Vagina (tissue), 2 donors: ENCODE data around the gene ACOX3. TPM values are rescaled to one million over a fixed set of nuclear protein-coding genes. Genes with fewer than 3 reads are reported as not detected.

Experiments used
- DNase-seq, 2 donors: peaks; one replicate each; pipeline ENCODE4 v3.0.0-alpha.2; 2017; ENCODE audit errors: extremely low spot score in 2 of 2
- H3K27ac ChIP-seq: fragments of 200-600 bp; sonication (generic); one replicate; pipeline ENCODE4 v1.5.1; 2019
- H3K27me3 ChIP-seq: fragments of 200-600 bp; sonication (generic); one replicate; pipeline ENCODE4 v1.5.1; 2019
- H3K36me3 ChIP-seq, 2 donors: fragments of 200-600 bp; sonication (generic); one replicate each; pipeline ENCODE4 v1.5.1; 2017 to 2019
- H3K4me1 ChIP-seq: fragments of 200-600 bp; sonication (generic); one replicate; pipeline ENCODE4 v1.5.1; 2019
- H3K4me3 ChIP-seq, 2 donors: fragments of 200-600 bp; sonication (generic); 1 replicate in 1 of 2; 2 replicates in 1 of 2; pipeline ENCODE4 v1.5.1; 2016 to 2019
- H3K9me3 ChIP-seq: fragments of 200-600 bp; sonication (generic); one replicate; pipeline ENCODE4 v1.5.1; 2019
- CTCF ChIP-seq, 3 experiments: fragments of 450-650 bp in 2 of 3; fragments of 200-600 bp in 1 of 3; sonication (generic) in 1 of 3; IDR thresholded peaks; one replicate each; pipeline ENCODE4 v1.5.1; 2017 to 2019; ENCODE audit warnings: antibody characterized with exemption in 3 of 3, mild to moderate bottlenecking in 2 of 3, moderate library complexity in 2 of 3
- POLR2A ChIP-seq, 2 donors: fragments of 450-650 bp; IDR thresholded peaks; one replicate each; pipeline ENCODE4 v1.6.1; 2017; ENCODE audit warnings: antibody characterized with exemption in 2 of 2, mild to moderate bottlenecking in 2 of 2, moderate library complexity in 2 of 2
- POLR2AphosphoS5 ChIP-seq, 2 donors: sonication (generic); formaldehyde crosslinking; IDR thresholded peaks; one replicate each; pipeline ENCODE4 v1.9.0; 2017; ENCODE audit warnings: antibody characterized with exemption in 2 of 2, mild to moderate bottlenecking in 2 of 2, low read depth in 1 of 2; ENCODE audit not compliant: insufficient read depth in 1 of 2
- intact Hi-C: fragments of 100-400 bp; cut with DNase I; formaldehyde crosslinking; loops from one replicate; pipeline ENCODE4 v1.15.1; 2023
- total RNA-seq: library from RNA; depleted of rRNA; stranded (reverse); fragments of >200 nt; gene quantifications from one replicate; pipeline ENCODE4 v1.2.3, GENCODE V29; 2016

Gene ACOX3
- total RNA-seq, 1 donor from 2014 or later: 46.9 TPM

- TF ChIP-seq CTCF (IDR thresholded peaks at IDR 0.05) (no peak), POLR2AphosphoS5 (IDR thresholded peaks at IDR 0.05; ENCODE audit: insufficient read depth in 1 of 2, low read depth in 1 of 2) (no peak), POLR2A (IDR thresholded peaks at IDR 0.05) (no peak)
- DNase-seq: peak; percentile 22 to 61
These were observed 104.0 kb downstream of the ACOX3 start for GRCh38 chr4:8336412-8337075.

DNA sequence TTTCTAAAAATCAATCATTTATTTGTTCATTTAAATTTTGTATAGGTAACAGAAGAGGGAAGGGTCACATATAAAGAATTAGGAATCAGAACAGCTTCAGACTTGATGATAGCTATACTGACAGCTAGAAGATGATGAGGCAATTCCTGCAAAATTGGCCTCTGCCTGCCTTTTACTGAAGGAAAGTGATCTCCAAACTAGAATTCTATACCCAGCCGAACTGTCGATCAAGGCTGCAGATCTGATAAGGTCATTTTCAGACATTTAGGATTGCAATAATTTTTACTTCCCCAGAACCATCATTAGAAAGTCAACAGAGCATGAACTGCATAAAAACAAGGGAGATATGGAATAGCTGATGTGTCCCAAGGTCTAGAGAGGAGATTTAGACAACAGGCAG, 104.7 kb downstream of the ACOX3 start:
- H3K36me3 ChIP-seq: no peaks in the 10 kb centered on the region
- H3K4me1 ChIP-seq: no peaks in the 10 kb centered on the region
- intact Hi-C loops: no loop called here
- H3K27ac ChIP-seq: no peak overlapping the region
- DNase-seq: no peak
- TF ChIP-seq POLR2AphosphoS5 (IDR thresholded peaks at IDR 0.05; ENCODE audit: insufficient read depth in 1 of 2, low read depth in 1 of 2) (no peak), POLR2A (IDR thresholded peaks at IDR 0.05) (no peak), CTCF (IDR thresholded peaks at IDR 0.05) (no peak)
- H3K27me3 ChIP-seq: no peaks in the 10 kb centered on the region
- H3K4me3 ChIP-seq: no peak overlapping the region
- no peaks in the 10 kb centered on the region for H3K9me3 ChIP-seq

More at GRCh38 chr4:8336412-8337075, 104.0 kb downstream of the ACOX3 start:
- Histone ChIP-seq H3K36me3 (no peaks in the 10 kb centered on the region), H3K27me3 (no peaks in the 10 kb centered on the region), H3K4me1 (peaks cover 3% of the 10 kb centered on the region), H3K4me3 (no peak overlapping the region), H3K27ac (no peak overlapping the region), H3K9me3 (no peaks in the 10 kb centered on the region)
- intact Hi-C loops: no loop called here

- no peaks in the 10 kb centered on the region for H3K4me1 ChIP-seq
- TF ChIP-seq CTCF (IDR thresholded peaks at IDR 0.05) (no peak), POLR2AphosphoS5 (IDR thresholded peaks at IDR 0.05; ENCODE audit: insufficient read depth in 1 of 2, low read depth in 1 of 2) (no peak), POLR2A (IDR thresholded peaks at IDR 0.05) (no peak)
- no peaks in the 10 kb centered on the region for H3K27me3 ChIP-seq
- H3K36me3 ChIP-seq: no peaks in the 10 kb centered on the region
- DNase-seq: no peak
- H3K27ac ChIP-seq: no peak overlapping the region
- intact Hi-C loops: no loop called here
- no peak overlapping the region for H3K4me3 ChIP-seq
- no peaks in the 10 kb centered on the region for H3K9me3 ChIP-seq
These were observed 105.6 kb downstream of the ACOX3 start for GRCh38 chr4:8334786-8335460.

DNA sequence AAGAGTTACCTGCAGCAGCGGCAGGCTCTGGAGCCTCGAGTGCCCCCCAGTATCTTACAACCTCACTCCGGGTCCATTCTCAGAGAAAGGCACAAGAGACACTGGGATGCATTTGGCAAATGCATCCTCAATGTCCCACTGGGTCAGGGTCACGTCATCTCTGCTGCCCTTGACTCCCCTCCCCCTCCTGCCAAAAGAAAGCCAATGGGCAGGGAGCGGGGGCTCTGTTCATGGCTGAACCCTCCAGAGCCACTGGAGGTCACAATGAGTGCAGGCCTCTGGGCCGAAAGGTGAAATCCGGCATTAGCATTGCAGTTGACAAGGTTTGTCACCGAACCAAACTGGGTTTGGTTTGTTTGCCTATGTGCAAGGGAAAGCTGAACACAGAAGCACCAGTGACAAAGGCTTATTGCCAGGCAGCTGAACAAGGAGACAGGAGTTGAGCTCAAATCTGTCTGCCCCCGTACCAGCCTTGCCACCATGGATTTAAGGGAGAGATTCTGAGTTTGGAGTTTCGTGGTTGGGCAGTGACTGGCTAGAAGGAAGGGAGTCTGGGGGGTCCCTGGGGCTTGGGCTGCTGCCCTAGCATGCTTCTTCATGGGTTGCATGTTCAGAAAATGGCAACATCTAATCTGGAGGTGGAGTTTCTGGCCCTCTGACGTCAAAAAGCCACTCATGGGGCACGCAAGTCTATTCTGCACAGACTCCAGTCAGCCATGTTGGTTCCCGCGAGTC, 106.6 kb downstream of the ACOX3 start:
- no peak for DNase-seq
- no peak for TF ChIP-seq POLR2A (IDR thresholded peaks at IDR 0.05)
- TF ChIP-seq CTCF (IDR thresholded peaks at IDR 0.05): no peak
- TF ChIP-seq POLR2AphosphoS5 (IDR thresholded peaks at IDR 0.05; ENCODE audit: insufficient read depth in 1 of 2, low read depth in 1 of 2): no peak
- no peak overlapping the region for H3K27ac ChIP-seq
- no peaks in the 10 kb centered on the region for H3K27me3 ChIP-seq
- H3K4me1 ChIP-seq: no peaks in the 10 kb centered on the region
- intact Hi-C loops: no loop called here
- H3K36me3 ChIP-seq: no peaks in the 10 kb centered on the region
- no peak overlapping the region for H3K4me3 ChIP-seq
- no peaks in the 10 kb centered on the region for H3K9me3 ChIP-seq
